Activated naive CD8-positive, alpha-beta T cell treated with anti-CD3 and anti-CD28 coated beads for 36 hours (primary cell): ENCODE results near the gene HMGB3. TPM values are rescaled to one million over a fixed set of nuclear protein-coding genes. Genes with fewer than 3 reads are reported as not detected.
"Not testable (repeated sequence)": the region's sequence is repeated elsewhere in the genome, so short reads cannot be mapped to it uniquely, and the experiment has no call there.

ENCODE experiments used
- DNase-seq: peaks from one replicate; pipeline ENCODE4 v3.0.0; 2021
- H3K27ac Mint-ChIP-seq: one replicate; pipeline ENCODE4 v1.8.0; 2022; ENCODE audit warnings: mild to moderate bottlenecking, moderate library complexity, mixed read lengths
- H3K27me3 Mint-ChIP-seq: one replicate; pipeline ENCODE4 v1.8.0; 2022; ENCODE audit warnings: mild to moderate bottlenecking, mixed read lengths
- H3K36me3 Mint-ChIP-seq: one replicate; pipeline ENCODE4 v1.8.0; 2021; ENCODE audit warnings: mild to moderate bottlenecking, mixed read lengths
- H3K4me1 Mint-ChIP-seq: one replicate; pipeline ENCODE4 v1.8.0; 2021; ENCODE audit warnings: mixed read lengths
- H3K4me3 Mint-ChIP-seq: one replicate; pipeline ENCODE4 v1.8.0; 2022; ENCODE audit warnings: mild to moderate bottlenecking, moderate library complexity, mixed read lengths
- H3K9me3 Mint-ChIP-seq: one replicate; pipeline ENCODE4 v1.8.0; 2022; ENCODE audit warnings: mixed read lengths
- total RNA-seq, 2 experiments: library from RNA; stranded (reverse); gene quantifications; one replicate each; pipeline ENCODE4 v1.2.3, GENCODE V29; 2021

HMGB3 gene
- total RNA-seq = 10 to 100 TPM; 31.9 to 34.3 TPM

DNA sequence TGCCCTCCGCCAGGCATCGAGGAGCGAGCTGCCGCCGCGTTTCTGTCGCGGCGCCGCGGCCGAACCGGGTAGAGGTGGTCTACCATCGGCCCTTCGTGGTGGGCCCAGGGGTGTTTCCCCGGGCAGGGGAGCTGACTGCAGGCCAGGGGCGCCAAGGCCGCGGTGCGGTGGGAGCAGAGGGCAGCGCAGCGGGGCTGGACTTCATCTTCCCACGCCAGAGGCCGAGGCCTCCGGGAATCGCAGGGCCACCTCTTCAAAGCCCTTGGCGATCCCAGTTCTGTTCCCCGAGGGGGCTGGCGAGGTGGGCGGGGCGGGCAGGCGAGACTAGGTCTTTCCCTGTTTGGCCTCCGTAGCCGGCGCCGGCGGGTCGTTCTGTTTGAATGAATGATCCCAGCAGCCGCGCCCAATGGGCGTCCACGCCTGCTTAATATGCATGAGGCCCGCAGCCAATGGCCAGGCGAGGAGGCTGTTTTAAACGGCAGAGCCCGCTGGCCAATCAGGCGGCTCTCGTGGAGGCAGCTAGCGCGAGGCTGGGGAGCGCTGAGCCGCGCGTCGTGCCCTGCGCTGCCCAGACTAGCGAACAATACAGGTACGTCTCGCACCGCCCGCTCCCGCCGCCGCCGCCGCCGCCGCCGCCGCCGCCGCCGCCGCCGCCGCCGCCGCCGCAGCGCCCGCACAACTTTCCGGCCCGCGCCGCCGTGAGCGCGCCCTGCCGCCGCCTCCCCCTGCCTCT, at the start of gene HMGB3:
HMGB3 (plus strand) TSS at position 548 of the 733 bp plus-strand sequence. CDS start 2,265 bp downstream, outside the sequence.
- Mint-ChIP-seq H3K9me3 (no peaks in the 10 kb centered on the region), H3K4me1 (peaks cover 3% of the 10 kb centered on the region), H3K36me3 (peaks cover 10% of the 10 kb centered on the region), H3K27ac (no peak within 1 kb of the TSS), H3K27me3 (peaks cover 29% of the 10 kb centered on the region), H3K4me3 (peak within 1 kb of the TSS; percentile 65)
- DNase-seq = peak; percentile 84

DNA sequence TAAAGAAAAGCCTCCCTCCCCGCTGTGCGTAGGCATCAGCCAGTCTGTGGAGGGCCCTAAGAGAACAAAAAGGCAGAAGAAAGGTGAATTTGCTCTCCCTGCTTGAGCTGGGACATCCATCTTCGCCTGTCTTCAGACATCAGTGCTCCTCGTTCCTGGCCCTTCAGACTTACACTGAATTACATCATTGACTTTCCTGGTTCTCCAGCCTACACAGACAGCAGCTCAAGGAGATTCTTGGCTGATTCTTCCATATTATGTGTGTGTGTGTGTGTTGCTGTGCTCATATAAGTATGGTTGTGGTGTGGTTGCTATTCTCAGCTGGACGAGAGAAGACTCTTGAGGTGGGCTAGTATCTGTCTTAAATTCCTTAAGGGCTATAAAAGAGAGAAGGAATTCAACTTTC, 49.2 kb upstream of the HMGB3 start:
- no peak for DNase-seq
- Mint-ChIP-seq H3K27me3 (no peaks in the 10 kb centered on the region), H3K4me3 (no peak overlapping the region), H3K9me3 (no peaks in the 10 kb centered on the region), H3K4me1 (no peaks in the 10 kb centered on the region), H3K36me3 (peaks cover 1% of the 10 kb centered on the region), H3K27ac (no peak overlapping the region)

DNA sequence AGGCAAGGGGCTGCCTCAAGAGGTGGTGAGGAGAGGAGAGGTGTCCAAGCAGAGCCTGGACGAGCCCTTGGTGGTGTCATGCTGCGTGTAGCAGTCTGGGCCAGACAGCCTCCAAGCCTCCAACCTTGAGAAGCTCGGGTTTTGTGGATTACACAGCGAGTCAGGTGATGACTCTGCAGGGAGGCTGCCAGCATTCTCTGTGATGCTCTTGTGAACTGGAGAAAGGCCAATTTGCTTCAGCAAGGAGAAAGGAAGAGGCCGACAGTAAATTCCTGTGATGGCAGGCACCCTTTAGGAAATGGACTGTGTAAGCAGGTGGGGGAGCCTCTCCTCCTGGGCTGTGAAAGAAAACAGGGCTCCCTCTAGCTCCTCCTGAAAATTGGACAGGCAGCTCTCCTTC, 48.7 kb upstream of the HMGB3 start:
- no peaks in the 10 kb centered on the region for H3K4me1 Mint-ChIP-seq
- H3K36me3 Mint-ChIP-seq = peaks cover 1% of the 10 kb centered on the region
- H3K27ac Mint-ChIP-seq = no peak overlapping the region
- DNase-seq = no peak
- no peaks in the 10 kb centered on the region for H3K27me3 Mint-ChIP-seq
- no peak overlapping the region for H3K4me3 Mint-ChIP-seq
- no peaks in the 10 kb centered on the region for H3K9me3 Mint-ChIP-seq

DNA sequence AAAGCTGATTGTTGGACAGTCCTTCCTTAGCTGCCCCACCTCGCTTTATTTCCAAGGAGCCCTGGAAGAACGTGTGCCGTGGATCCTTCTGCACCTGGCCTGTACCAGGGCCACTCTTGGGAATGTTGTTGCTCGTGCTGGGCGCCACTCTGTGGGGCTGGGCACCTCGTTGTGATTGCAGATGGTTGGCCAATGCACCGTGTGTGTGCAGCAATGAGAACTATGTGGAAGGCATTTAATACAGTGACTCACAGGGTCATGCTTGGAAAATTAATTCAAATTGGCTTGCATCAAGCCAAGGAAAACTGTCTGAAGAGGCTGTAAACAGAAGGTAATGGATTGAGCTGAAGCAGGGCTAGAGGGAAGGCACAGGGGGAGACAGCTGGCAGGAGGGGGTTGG, 47.7 kb upstream of the HMGB3 start:
- Mint-ChIP-seq H3K36me3 (peaks cover 1% of the 10 kb centered on the region), H3K4me3 (no peak overlapping the region), H3K4me1 (no peaks in the 10 kb centered on the region), H3K9me3 (no peaks in the 10 kb centered on the region), H3K27ac (no peak overlapping the region), H3K27me3 (no peaks in the 10 kb centered on the region)
- no peak for DNase-seq

DNA sequence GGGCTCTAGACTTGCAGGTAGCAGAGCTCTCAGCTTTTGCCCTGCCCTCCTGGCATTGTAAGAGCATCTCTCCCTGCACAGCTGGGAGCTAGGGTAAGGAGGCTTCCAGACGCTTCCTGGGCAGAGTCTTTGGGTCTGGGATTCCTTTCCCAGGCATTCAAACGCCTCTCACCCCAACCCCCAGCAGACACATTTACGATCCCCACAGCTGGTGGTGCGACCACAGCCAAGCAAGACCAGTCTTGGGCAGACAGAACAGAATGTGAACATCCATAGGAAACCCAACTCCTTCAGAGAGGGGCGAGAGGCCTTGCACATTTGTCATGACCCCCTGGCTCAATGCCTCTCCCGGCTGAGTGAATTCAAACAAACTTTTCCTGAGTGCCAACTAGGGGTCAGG, 46.6 kb upstream of the HMGB3 start:
- no peak for DNase-seq
- Mint-ChIP-seq H3K27me3 (no peaks in the 10 kb centered on the region), H3K4me1 (no peaks in the 10 kb centered on the region), H3K27ac (no peak overlapping the region), H3K9me3 (no peaks in the 10 kb centered on the region), H3K4me3 (no peak overlapping the region), H3K36me3 (peaks cover 1% of the 10 kb centered on the region)

DNA sequence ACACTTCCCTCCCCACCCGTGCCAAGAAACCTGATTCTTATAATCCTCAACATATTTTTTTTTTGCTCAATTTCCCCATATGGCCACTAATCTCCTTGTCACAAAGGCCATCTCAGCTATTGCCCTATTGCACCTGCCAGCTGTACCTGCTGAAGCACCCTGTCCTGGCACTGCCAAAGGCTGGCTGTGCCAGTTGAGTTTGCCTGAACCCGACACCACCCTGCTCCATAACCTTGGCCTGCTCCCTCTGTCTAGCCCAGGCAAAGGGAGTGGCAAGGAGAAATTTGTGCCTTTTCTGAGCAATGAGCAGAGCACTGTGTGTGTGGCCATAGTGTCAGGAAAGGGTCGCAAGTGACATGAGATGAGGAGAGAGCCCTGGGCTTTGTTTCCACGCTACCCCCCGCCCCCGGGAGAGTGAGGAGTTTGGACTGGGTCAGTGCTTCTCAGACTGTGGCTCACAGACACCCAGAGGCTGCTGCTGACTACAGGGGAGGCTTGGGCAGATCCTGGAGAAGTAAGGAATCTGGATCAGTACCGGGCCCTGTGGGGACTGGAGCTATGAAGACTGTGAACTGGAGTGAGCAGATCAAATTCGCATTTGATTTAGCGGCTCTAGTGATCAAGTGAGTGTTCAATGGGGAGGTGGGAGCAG, 42.2 kb upstream of the HMGB3 start:
- Mint-ChIP-seq H3K4me1 (no peaks in the 10 kb centered on the region), H3K27me3 (no peaks in the 10 kb centered on the region), H3K36me3 (peaks cover 1% of the 10 kb centered on the region), H3K9me3 (no peaks in the 10 kb centered on the region), H3K27ac (no peak overlapping the region), H3K4me3 (no peak overlapping the region)
- no peak for DNase-seq

DNA sequence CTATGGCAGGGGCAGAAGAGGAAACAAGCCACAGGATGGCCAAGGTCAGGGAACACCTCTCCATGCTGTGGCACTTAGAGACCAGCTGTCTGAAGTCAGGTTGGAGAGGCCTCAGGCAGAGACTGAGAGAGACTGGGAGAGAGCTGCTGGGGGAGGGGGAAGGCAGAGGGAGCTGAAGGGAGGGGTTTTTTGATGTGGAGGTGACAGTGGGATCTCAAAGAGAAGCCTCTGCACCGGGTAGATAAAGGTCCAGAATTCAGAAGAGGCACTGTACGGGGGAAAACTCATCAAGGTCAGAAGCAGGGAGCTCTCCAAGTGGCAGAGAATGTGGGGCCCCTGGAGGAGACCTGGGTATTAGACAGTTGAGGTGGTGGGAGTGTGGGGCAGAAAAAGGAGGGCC, 41.6 kb upstream of the HMGB3 start:
- Mint-ChIP-seq H3K36me3 (peaks cover 1% of the 10 kb centered on the region), H3K27ac (no peak overlapping the region), H3K4me3 (no peak overlapping the region), H3K9me3 (no peaks in the 10 kb centered on the region), H3K27me3 (no peaks in the 10 kb centered on the region), H3K4me1 (no peaks in the 10 kb centered on the region)
- no peak for DNase-seq

DNA sequence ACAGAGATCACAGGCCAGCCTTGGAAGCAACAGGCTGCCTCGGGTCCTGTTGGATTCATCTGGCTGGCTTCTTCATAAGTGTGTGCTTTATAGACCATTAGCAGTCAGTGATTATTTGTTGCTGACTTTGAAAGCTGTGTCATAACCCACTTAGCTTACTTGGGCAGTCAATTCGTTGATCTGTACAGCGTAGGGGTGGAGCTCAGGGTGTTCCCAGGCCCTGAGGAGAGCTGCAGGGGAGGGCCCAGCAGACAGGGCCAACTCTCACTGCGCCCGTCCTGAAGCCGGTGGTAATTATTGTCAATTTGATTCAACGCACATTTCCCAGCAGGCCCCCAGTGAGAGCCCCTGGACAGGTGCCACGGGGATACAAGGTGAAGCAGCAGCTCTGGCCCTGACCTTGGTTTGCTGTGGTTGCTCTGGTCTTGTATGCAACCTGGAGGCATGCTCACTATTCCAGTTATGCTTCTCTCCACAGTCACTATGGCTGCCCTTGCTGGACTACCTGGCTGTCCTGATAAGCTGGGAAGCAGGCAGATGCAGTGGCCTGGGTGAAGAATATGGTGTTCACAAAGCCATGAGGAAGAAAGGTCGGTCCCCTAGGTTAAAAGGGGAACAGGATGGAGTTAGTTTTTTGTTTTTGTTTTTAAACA, 40.1 kb upstream of the HMGB3 start:
- Mint-ChIP-seq H3K9me3 (no peaks in the 10 kb centered on the region), H3K36me3 (no peaks in the 10 kb centered on the region), H3K27ac (no peak overlapping the region), H3K4me3 (no peak overlapping the region), H3K27me3 (no peaks in the 10 kb centered on the region), H3K4me1 (no peaks in the 10 kb centered on the region)
- DNase-seq = no peak

DNA sequence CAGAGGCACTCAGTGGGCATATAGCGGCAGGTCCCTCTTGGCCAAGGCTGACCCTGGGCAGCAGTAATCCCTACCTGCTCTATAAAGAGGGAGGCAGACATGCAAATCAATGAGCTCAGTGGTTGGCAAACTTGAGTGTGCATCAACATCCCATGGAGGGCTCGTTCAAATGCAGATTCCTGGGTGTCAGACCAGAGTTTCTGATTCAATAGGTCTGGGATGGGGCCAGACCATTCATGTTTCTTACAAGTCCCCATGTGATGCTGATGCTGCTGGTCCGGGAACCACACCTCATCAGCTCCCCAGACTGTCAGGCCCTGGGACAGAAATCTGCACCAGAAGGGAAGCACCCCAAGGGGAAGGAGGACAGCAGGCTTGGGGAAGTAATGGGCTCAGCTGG, 38.9 kb upstream of the HMGB3 start:
- Mint-ChIP-seq H3K36me3 (no peaks in the 10 kb centered on the region), H3K27me3 (no peaks in the 10 kb centered on the region), H3K4me3 (no peak overlapping the region), H3K27ac (no peak overlapping the region), H3K4me1 (no peaks in the 10 kb centered on the region), H3K9me3 (no peaks in the 10 kb centered on the region)
- DNase-seq = no peak

DNA sequence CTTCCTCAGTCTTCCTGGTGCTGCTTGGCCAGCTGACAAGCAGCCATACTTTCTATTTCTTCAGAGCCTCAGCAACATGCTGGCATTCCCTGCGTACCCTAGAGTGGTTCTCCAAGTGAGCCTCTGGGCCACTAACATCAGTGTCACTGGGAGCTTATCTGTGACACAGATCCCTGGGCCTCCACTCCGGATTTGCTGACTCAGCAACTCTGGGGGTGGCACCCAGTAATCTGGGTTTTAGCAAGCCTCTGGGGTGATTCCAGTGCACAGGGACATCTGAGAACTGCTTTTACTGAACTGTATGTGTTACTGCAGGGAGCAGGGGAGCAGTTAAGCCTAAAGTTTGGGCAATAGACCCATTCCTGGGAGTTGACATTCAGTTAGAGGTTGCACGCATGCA, 28.2 kb upstream of the HMGB3 start:
- Mint-ChIP-seq H3K27ac (no peak overlapping the region), H3K4me3 (no peak overlapping the region), H3K36me3 (no peaks in the 10 kb centered on the region), H3K27me3 (peaks cover 6% of the 10 kb centered on the region), H3K9me3 (peaks cover 2% of the 10 kb centered on the region), H3K4me1 (no peaks in the 10 kb centered on the region)
- DNase-seq = no peak

DNA sequence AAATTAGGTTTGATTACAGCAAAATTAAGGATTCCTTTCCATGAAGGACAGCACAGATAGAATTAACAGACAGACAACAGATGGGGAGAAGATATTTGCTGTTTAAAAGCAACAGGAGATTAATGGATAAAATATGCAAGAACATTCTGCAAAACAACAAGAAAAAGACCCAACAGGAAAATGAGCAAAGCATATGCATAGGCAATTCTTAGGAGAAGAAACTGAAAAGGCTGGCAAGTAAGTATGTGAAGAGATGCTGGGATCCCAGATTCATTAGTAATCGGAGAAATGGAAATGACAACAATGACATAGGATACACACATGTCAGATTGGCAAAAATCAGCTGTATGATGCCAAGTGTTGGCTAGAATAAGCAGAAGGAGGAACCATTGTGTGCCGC, 27.5 kb upstream of the HMGB3 start:
- no peak for DNase-seq
- no peak overlapping the region for H3K4me3 Mint-ChIP-seq
- H3K9me3 Mint-ChIP-seq = peaks cover 2% of the 10 kb centered on the region
- no peaks in the 10 kb centered on the region for H3K36me3 Mint-ChIP-seq
- no peaks in the 10 kb centered on the region for H3K4me1 Mint-ChIP-seq
- H3K27me3 Mint-ChIP-seq = peaks cover 6% of the 10 kb centered on the region
- no peak overlapping the region for H3K27ac Mint-ChIP-seq

DNA sequence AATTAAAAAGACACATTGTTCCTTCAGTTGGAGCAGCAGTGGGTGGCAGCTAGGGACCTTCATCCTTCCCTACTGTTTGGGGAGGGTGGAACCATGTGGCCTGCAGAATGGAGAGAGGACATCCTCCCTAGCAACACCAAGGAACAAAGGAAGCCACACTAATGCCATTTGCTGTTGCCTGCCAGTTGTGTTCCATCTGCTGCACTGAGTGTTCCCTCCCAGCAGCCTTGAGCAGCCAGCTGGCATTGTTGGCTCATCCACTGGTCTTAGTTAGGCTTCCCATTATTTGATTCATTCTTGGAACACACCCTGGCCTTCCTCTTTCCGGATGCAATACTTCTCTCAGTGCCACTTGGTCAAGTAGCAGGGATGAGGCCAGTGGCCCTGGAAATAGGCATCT, 25.0 kb upstream of the HMGB3 start:
- Mint-ChIP-seq H3K36me3 (no peaks in the 10 kb centered on the region), H3K27ac (no peak overlapping the region), H3K4me3 (no peak overlapping the region), H3K27me3 (peaks cover 3% of the 10 kb centered on the region), H3K9me3 (peaks cover 2% of the 10 kb centered on the region), H3K4me1 (no peaks in the 10 kb centered on the region)
- no peak for DNase-seq

DNA sequence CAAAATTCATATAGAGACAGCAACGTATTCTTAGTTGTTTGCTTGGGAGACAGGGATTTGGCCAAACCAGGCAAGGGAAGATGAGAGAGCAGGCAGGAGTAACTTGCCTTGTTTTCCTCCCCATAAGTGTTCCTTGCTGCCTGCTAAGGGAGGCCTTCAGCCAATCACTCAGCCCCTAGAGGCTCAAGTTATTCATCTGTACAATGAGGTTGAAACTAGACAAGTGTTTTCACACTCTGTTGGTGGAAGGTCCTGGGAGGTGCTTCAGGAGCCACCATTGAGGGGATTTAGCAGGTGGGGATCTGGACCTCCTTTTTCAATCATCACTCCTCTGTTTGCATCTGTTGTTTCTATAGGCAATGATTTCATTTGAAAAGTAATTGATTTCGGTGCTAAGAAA, 23.6 kb upstream of the HMGB3 start:
- Mint-ChIP-seq H3K36me3 (no peaks in the 10 kb centered on the region), H3K4me3 (no peak overlapping the region), H3K9me3 (peaks cover 2% of the 10 kb centered on the region), H3K27me3 (no peaks in the 10 kb centered on the region), H3K4me1 (no peaks in the 10 kb centered on the region), H3K27ac (no peak overlapping the region)
- DNase-seq = no peak

DNA sequence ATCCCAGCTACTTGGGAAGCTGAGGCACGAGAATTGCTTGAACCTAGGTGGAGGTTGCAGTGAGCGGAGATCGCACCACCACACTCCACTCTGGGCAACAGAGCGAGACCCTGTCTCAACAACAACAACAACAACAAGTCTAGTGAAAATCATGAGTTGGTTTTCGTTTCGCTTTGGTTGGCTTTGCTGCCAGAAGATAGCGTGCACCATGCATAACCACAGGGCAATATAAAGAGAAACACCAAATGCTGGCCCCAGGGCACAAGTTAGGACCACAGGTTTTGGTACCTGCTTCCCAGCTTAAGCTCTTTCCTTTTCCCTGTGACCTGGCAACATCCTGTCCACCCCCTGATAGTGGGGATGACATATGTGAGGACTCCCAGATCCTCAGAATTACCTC, 21.5 kb upstream of the HMGB3 start:
- no peaks in the 10 kb centered on the region for H3K4me1 Mint-ChIP-seq
- H3K36me3 Mint-ChIP-seq = no peaks in the 10 kb centered on the region
- H3K4me3 Mint-ChIP-seq = no peak overlapping the region
- H3K9me3 Mint-ChIP-seq = no peaks in the 10 kb centered on the region
- H3K27me3 Mint-ChIP-seq = no peaks in the 10 kb centered on the region
- DNase-seq = no peak
- no peak overlapping the region for H3K27ac Mint-ChIP-seq

DNA sequence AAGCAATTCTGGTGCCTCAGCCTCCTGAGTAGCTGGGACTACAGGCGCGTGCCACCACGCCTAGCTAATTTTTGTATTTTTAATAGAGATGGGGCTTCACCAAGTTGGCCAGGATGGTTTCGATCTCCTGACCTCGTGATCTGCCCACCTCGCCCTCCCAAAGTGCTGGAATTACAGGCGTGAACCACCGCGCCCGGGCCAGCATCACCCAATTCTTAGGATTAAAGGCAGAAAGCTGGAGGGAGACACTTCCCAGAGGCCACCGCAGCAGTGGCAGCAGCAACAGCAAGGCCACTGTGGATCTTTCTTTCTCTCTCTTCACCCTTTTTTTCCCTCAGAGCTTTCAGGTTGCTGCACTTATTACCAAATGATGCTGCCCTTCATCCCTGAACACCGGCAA, 18.7 kb upstream of the HMGB3 start:
- H3K4me1 Mint-ChIP-seq, H3K36me3 Mint-ChIP-seq, DNase-seq, H3K27ac Mint-ChIP-seq, H3K27me3 Mint-ChIP-seq, H3K4me3 Mint-ChIP-seq, H3K9me3 Mint-ChIP-seq: not testable (repeated sequence)

DNA sequence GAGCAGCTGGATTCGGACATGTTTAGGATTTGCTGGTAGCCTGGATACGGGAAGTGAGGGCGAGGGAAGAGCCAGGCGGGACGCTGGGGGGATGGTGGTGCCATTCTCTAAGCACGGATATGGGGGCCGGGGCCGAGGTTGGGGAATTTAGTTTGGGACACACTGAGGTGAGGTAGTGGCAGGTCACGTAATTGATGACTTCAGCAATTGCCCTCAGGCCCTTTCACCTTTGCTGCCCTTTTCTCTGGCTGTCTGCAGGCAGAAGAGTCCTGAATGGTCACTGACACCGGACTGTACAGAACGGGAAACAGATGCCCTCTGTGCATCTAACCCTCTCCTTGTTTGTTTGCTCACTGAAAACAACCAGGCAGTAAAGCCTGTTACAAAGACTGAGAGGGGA, 16.9 kb upstream of the HMGB3 start:
- H3K4me3 Mint-ChIP-seq = no peak overlapping the region
- DNase-seq = no peak

More for the DNA sequence above, 16.9 kb upstream of the HMGB3 start:
- Mint-ChIP-seq H3K9me3 (no peaks in the 10 kb centered on the region), H3K4me1 (no peaks in the 10 kb centered on the region), H3K27me3 (no peaks in the 10 kb centered on the region), H3K36me3 (no peaks in the 10 kb centered on the region), H3K27ac (no peak overlapping the region)
